H1 (cell line): ENCODE results near the gene LCN2. TPM values are rescaled to one million over a fixed set of nuclear protein-coding genes. Genes with fewer than 3 reads are reported as not detected.

Source experiments
- CTCF ChIA-PET: fragments of 300-600 bp; sonication (Branson Sonifier 250); formaldehyde crosslinking; loops from one replicate; lab custom pipeline; 2021; ENCODE audit not compliant: partially characterized antibody; lab: Charles Lee
- POLR2A ChIA-PET: fragments of 300-600 bp; sonication (Branson Sonifier 250); formaldehyde crosslinking; loops from one replicate; lab custom pipeline; 2021; ENCODE audit warnings: inconsistent platforms; ENCODE audit not compliant: partially characterized antibody; lab: Charles Lee
- DNase-seq, 2 experiments: peaks; one replicate each; pipeline versions ENCODE4 v3.0.0 to v3.0.0-alpha.2; 2010 to 2022; ENCODE audit warnings: low spot score in 2 of 2, low read depth in 1 of 2, mixed read lengths in 1 of 2
- FAIRE-seq: peaks from 2 replicates; lab custom pipeline; 2011; peaks lifted over from hg19 to GRCh38; lab: Jason Lieb, UNC
- H2AFZ ChIP-seq: 2 replicates; pipeline ENCODE4 v1.8.1; 2012; ENCODE audit warnings: low read length, inconsistent platforms
- H2AK5ac ChIP-seq: 2 replicates; pipeline ENCODE4 v1.6.1; 2013; ENCODE audit warnings: low read depth, low read length
- H2BK120ac ChIP-seq: replicated peaks from 2 replicates; pipeline ENCODE3; 2013; ENCODE audit warnings: low read depth, low read length, inconsistent platforms
- H2BK12ac ChIP-seq: 2 replicates; pipeline ENCODE4 v1.6.1; 2013; ENCODE audit warnings: low read depth, low read length
- H2BK15ac ChIP-seq: 2 replicates; pipeline ENCODE4 v1.6.1; 2013; ENCODE audit warnings: low read length
- H2BK20ac ChIP-seq: 2 replicates; pipeline ENCODE4 v1.6.1; 2013; ENCODE audit warnings: low read length
- H2BK5ac ChIP-seq: 2 replicates; pipeline ENCODE4 v1.6.1; 2013; ENCODE audit warnings: low read depth, low read length
- H3K14ac ChIP-seq: 2 replicates; pipeline ENCODE4 v1.6.1; 2013; ENCODE audit warnings: inconsistent platforms; ENCODE audit not compliant: insufficient read length
- H3K18ac ChIP-seq: 2 replicates; pipeline ENCODE4 v1.6.1; 2013; ENCODE audit warnings: low read length; ENCODE audit errors: extremely low read depth
- H3K23ac ChIP-seq: 2 replicates; pipeline ENCODE4 v1.6.1; 2013; ENCODE audit warnings: inconsistent platforms; ENCODE audit not compliant: insufficient read length
- H3K23me2 ChIP-seq: 2 replicates; pipeline ENCODE4 v1.6.1; 2013; ENCODE audit warnings: low read depth, low read length
- H3K27ac ChIP-seq: 2 replicates; pipeline ENCODE4 v1.6.1; 2011; ENCODE audit warnings: low read depth, low read length, inconsistent platforms
- H3K27me3 ChIP-seq, 4 experiments: replicated peaks in 1 of 4; 1 replicate in 1 of 4; 2 replicates in 3 of 4; pipeline versions ENCODE4 v1.6.1 to v1.8.1; 2011 to 2013; ENCODE audit warnings: low read length in 3 of 4, mild to moderate bottlenecking in 3 of 4, inconsistent platforms in 2 of 4, mixed read lengths in 2 of 4, moderate library complexity in 1 of 4; ENCODE audit not compliant: control insufficient read depth in 3 of 4, insufficient read depth in 3 of 4; ENCODE audit errors: extremely low read depth in 1 of 4
- H3K36me3 ChIP-seq, 4 experiments: 2 replicates each; pipeline versions ENCODE4 v1.6.1 to v1.8.1; 2011 to 2013; ENCODE audit warnings: mild to moderate bottlenecking in 4 of 4, low read length in 3 of 4, moderate library complexity in 2 of 4, control low read depth in 1 of 4, inconsistent platforms in 1 of 4; ENCODE audit not compliant: insufficient read depth in 4 of 4, control insufficient read depth in 2 of 4
- H3K4ac ChIP-seq: replicated peaks from 2 replicates; pipeline ENCODE3; 2013; ENCODE audit warnings: low read length, low read depth, mixed read lengths, inconsistent platforms; ENCODE audit not compliant: insufficient read length
- H3K4me1 ChIP-seq, 4 experiments: replicated peaks in 1 of 4; 1 replicate in 1 of 4; 2 replicates in 3 of 4; pipeline versions ENCODE4 v1.6.1 to v1.8.1; 2011 to 2013; ENCODE audit warnings: low read length in 3 of 4, inconsistent platforms in 2 of 4, mixed read lengths in 1 of 4; ENCODE audit not compliant: insufficient read depth in 4 of 4, control insufficient read depth in 3 of 4
- H3K4me2 ChIP-seq, 2 experiments: 2 replicates each; pipeline versions ENCODE4 v1.6.1 to v1.8.1; 2011 to 2013; ENCODE audit warnings: low read depth in 2 of 2, low read length in 2 of 2, control low read depth in 1 of 2, inconsistent platforms in 1 of 2, mild to moderate bottlenecking in 1 of 2; ENCODE audit not compliant: insufficient read depth in 1 of 2
- H3K4me3 ChIP-seq, 4 experiments: fragments of 200-600, 300-600 bp in 1 of 4; sonication (generic), shearing (Covaris generic), sonication (Bioruptor Twin) in 1 of 4; 2 replicates each; pipeline versions ENCODE4 v1.5.1 to v1.8.1; 2011 to 2016; ENCODE audit warnings: low read length in 4 of 4, low read depth in 3 of 4, control low read depth in 2 of 4, inconsistent platforms in 2 of 4, mild to moderate bottlenecking in 2 of 4, mixed read lengths in 1 of 4, moderate library complexity in 1 of 4; ENCODE audit not compliant: insufficient read depth in 2 of 4; ENCODE audit errors: extremely low read depth in 1 of 4
- H3K56ac ChIP-seq: replicated peaks from 2 replicates; pipeline ENCODE3; 2013; ENCODE audit warnings: low read depth, mild to moderate bottlenecking, mixed read lengths, low read length, inconsistent platforms; ENCODE audit not compliant: insufficient read length
- H3K79me1 ChIP-seq: 2 replicates; pipeline ENCODE4 v1.6.1; 2013; ENCODE audit warnings: low read depth, low read length, control low read depth
- H3K79me2 ChIP-seq, 2 experiments: 2 replicates each; pipeline versions ENCODE4 v1.6.1 to v1.8.1; 2012 to 2013; ENCODE audit warnings: low read length in 2 of 2, mild to moderate bottlenecking in 2 of 2, inconsistent platforms in 1 of 2; ENCODE audit not compliant: insufficient read depth in 2 of 2, control insufficient read depth in 1 of 2
- H3K9ac ChIP-seq, 4 experiments: replicated peaks in 1 of 4; 1 replicate in 1 of 4; 2 replicates in 3 of 4; pipeline versions ENCODE4 v1.6.1 to v1.8.1; 2011 to 2013; ENCODE audit warnings: low read depth in 3 of 4, low read length in 3 of 4, control low read depth in 2 of 4, mild to moderate bottlenecking in 2 of 4, moderate library complexity in 2 of 4, inconsistent platforms in 1 of 4; ENCODE audit errors: extremely low read depth in 1 of 4
- H3K9me3 ChIP-seq, 2 experiments: 2 replicates each; pipeline versions ENCODE4 v1.6.1 to v1.8.1; 2012 to 2013; ENCODE audit warnings: mild to moderate bottlenecking in 2 of 2, moderate library complexity in 2 of 2, control low read depth in 1 of 2, inconsistent platforms in 1 of 2, low read depth in 1 of 2, low read length in 1 of 2, mixed read lengths in 1 of 2; ENCODE audit not compliant: insufficient read depth in 2 of 2
- H4K20me1 ChIP-seq, 2 experiments: replicated peaks in 1 of 2; 2 replicates each; pipeline versions ENCODE3 to v1.8.1; 2011 to 2013; ENCODE audit warnings: inconsistent platforms in 2 of 2, low read length in 2 of 2, mild to moderate bottlenecking in 1 of 2; ENCODE audit not compliant: insufficient read depth in 2 of 2, control insufficient read depth in 1 of 2
- H4K5ac ChIP-seq: 2 replicates; pipeline ENCODE4 v1.6.1; 2013; ENCODE audit warnings: low read length, low read depth, mixed read lengths, inconsistent platforms; ENCODE audit not compliant: insufficient read length
- H4K8ac ChIP-seq: 2 replicates; pipeline ENCODE4 v1.8.0; 2013; ENCODE audit warnings: mild to moderate bottlenecking, moderate library complexity, low read length, inconsistent platforms; ENCODE audit not compliant: insufficient read depth; ENCODE audit errors: extremely low read depth
- H4K91ac ChIP-seq: replicated peaks from 2 replicates; pipeline ENCODE3; 2013; ENCODE audit warnings: low read length, mixed read lengths, inconsistent platforms; ENCODE audit not compliant: insufficient read length
- BACH1 ChIP-seq: IDR thresholded peaks from 2 replicates; pipeline ENCODE4 v1.6.1; 2012; ENCODE audit warnings: low read length, improper control_type of control experiment
- BRCA1 ChIP-seq: IDR thresholded peaks from 2 replicates; pipeline ENCODE4 v1.6.1; 2012; ENCODE audit warnings: low read depth, low read length, improper control_type of control experiment
- CBX8 ChIP-seq: fragments of 300-800, 300-1000 bp; sonication (generic); IDR thresholded peaks from 2 replicates; pipeline ENCODE4 v1.7.1; 2016; ENCODE audit warnings: low read depth, low read length, borderline replicate concordance
- CTBP2 ChIP-seq: IDR thresholded peaks from 2 replicates; pipeline ENCODE4 v1.7.0; 2011; ENCODE audit warnings: borderline replicate concordance, mild to moderate bottlenecking, moderate library complexity, mixed read lengths, low read length; ENCODE audit not compliant: insufficient read depth, insufficient read length
- HDAC2 ChIP-seq, 2 experiments: fragments of 300-600 bp in 1 of 2; sonication (generic) in 1 of 2; IDR thresholded peaks; 2 replicates each; pipeline ENCODE4 v1.6.1; 2011 to 2012; ENCODE audit warnings: low read depth in 2 of 2, low read length in 2 of 2, mild to moderate bottlenecking in 2 of 2, moderate library complexity in 2 of 2, borderline replicate concordance in 1 of 2, inconsistent platforms in 1 of 2
- KDM1A ChIP-seq: fragments of 200-600, 300-600 bp; sonication (generic); IDR thresholded peaks from 2 replicates; pipeline ENCODE4 v1.7.1; 2016; ENCODE audit warnings: mild to moderate bottlenecking, low read length, borderline replicate concordance
- KDM4A ChIP-seq: IDR thresholded peaks from one replicate; pipeline ENCODE4 v1.7.1; 2012; ENCODE audit warnings: low read depth, mild to moderate bottlenecking, moderate library complexity, low read length, inconsistent platforms; ENCODE audit not compliant: severe bottlenecking
- MAFK ChIP-seq: IDR thresholded peaks from 2 replicates; pipeline ENCODE4 v1.6.1; 2012; ENCODE audit warnings: low read depth, mild to moderate bottlenecking, improper control_type of control experiment, low read length
- NANOG ChIP-seq: IDR thresholded peaks from 2 replicates; pipeline ENCODE4 v1.6.1; 2011; ENCODE audit warnings: low read length, low read depth, mild to moderate bottlenecking, inconsistent platforms; ENCODE audit not compliant: insufficient read depth, poor library complexity, severe bottlenecking
- RFX5 ChIP-seq: IDR thresholded peaks from 2 replicates; pipeline ENCODE4 v1.6.1; 2011; ENCODE audit warnings: low read depth, low read length, improper control_type of control experiment, borderline replicate concordance
- WGBS, 2 experiments: shearing (Covaris generic) in 1 of 2; methylation state at CpG; one replicate each; pipeline versions ENCODE4 v1.1.6 to v1.1.7; 2013 to 2015; ENCODE audit warnings: low lambda C conversion rate in 2 of 2, mixed read lengths in 2 of 2, inconsistent platforms in 1 of 2, low coverage in 1 of 2, missing lambda C conversion rate in 1 of 2; ENCODE audit not compliant: insufficient replicate concordance in 2 of 2, insufficient coverage in 1 of 2, insufficient read length in 1 of 2; ENCODE audit errors: extremely low coverage in 1 of 2, missing lambda C conversion rate in 1 of 2; 5-methylcytosine and 5-hydroxymethylcytosine counted together
- polyA plus RNA-seq, 7 experiments: library from polyadenylated mRNA; depleted of rRNA in 3 of 7; stranded (reverse) in 5 of 7; unstranded in 2 of 7; fragments of >200 nt in 5 of 7; fragments of 200-250 nt in 2 of 7; gene quantifications; 1 replicate in 5 of 7; 2 replicates in 1 of 7; 4 replicates in 1 of 7; pipeline versions ENCODE4 v1.2.1 to v1.2.3, GENCODE V29; 2011 to 2013; ENCODE audit warnings: missing spikeins in 2 of 7, mixed read lengths in 2 of 7
- total RNA-seq: library from RNA; stranded (reverse); fragmentation: NEBNext Ultra II Directional; extraction: Animal tissue kit (Norgen Biotek cat#: 25700); gene quantifications from 2 replicates; pipeline ENCODE4 v1.2.1, GENCODE V29; 2021

The LCN2 gene
- total and polyA plus RNA-seq, 2 of the 8 experiments (the other 6 are each of a cell fraction or from before 2014, with no cell fraction given) = 1.1 to 1.6 TPM

- Histone ChIP-seq H3K36me3 (peaks cover 14 to 41% (median 22%) of the 10 kb centered on the region in 4 experiments), H4K91ac (no peak overlapping the region), H3K4me2 (no peak overlapping the region), H4K20me1 (peaks cover 3 to 8% of the 10 kb centered on the region in 2 experiments), H3K56ac (no peak overlapping the region), H4K8ac (no peak overlapping the region), H3K27ac (no peak overlapping the region), H2AFZ (no peak overlapping the region), H3K9me3 (peaks cover 0 to 3% of the 10 kb centered on the region in 2 experiments; a peak in 1 of 4 replicates), H3K27me3 (no peaks in the 10 kb centered on the region), H2BK12ac (no peak overlapping the region), H3K23ac (no peak overlapping the region), H3K4ac (no peak overlapping the region), H2BK20ac (no peak overlapping the region), H3K18ac (no peak overlapping the region), H4K5ac (no peak overlapping the region), H3K4me3 (no peak overlapping the region), H3K14ac (no peak overlapping the region), H3K4me1 (peaks cover 0 to 2% (median 0%) of the 10 kb centered on the region in 4 experiments; a peak in 1 of 7 replicates), H2BK120ac (no peak overlapping the region), H3K9ac (no peak overlapping the region), H3K23me2 (no peaks in the 10 kb centered on the region), H2BK15ac (no peak overlapping the region), H3K79me1 (no peaks in the 10 kb centered on the region), H2AK5ac (no peak overlapping the region)
- FAIRE-seq (no peak), DNase-seq (no peak)
- 84% methylated on average over 4 of the region's 4 CpGs; no CpG with 5 or more reads in 1 of the 2 experiments for WGBS, 2 experiments
- ChIA-PET POLR2A (interaction anchor here (0.8 to 3.9 kb wide), 2 partner anchors 12 to 28 kb away, joined by 3 to 21 read pairs; no protein-coding TSS in a partner anchor), CTCF (interaction anchor here (0.8 to 2.7 kb wide), 9 partner anchors 10 to 167 kb away, joined by 3 to 16 read pairs (median 3); partner anchors contain the start of gene CIZ1)
- TF ChIP-seq BRCA1 = no peak
- no peak for TF ChIP-seq KDM1A
- no peak for TF ChIP-seq CTBP2
- no peak for TF ChIP-seq RFX5
- TF ChIP-seq CBX8 = no peak
- TF ChIP-seq HDAC2 (IDR thresholded peaks at IDR 0.05; ENCODE audit: borderline replicate concordance in 1 of 2, low read depth in 2 of 2, low read length in 2 of 2) = no peak
- TF ChIP-seq NANOG = no peak
- TF ChIP-seq KDM4A = no peak
- TF ChIP-seq MAFK = no peak
- TF ChIP-seq BACH1 = no peak
- TF ChIP-seq, all 59 proteins: peak for 0
- Histone ChIP-seq H2BK5ac (no peak overlapping the region), H3K79me2 (no peaks in the 10 kb centered on the region)
Measured at GRCh38 chr9:128174062-128174461, 24.8 kb downstream of the LCN2 start.
